GM19395 (cell line): ENCODE measurements around the gene USP53.
A peak's percentile ranks its signal among the peaks of the same experiment; 100 is the strongest.
"Not testable (repeated sequence)": the region's sequence is repeated elsewhere in the genome, so short reads cannot be mapped to it uniquely, and the experiment has no call there.

Experiments
- ATAC-seq: cut with Tn5 transposase; IDR thresholded peaks from one replicate; pipeline ENCODE4 v1.9.1; 2021; ENCODE audit warnings: mild to moderate bottlenecking, moderate library complexity; ENCODE audit not compliant: unreplicated experiment

The USP53 gene

GRCh38 chr4:119310826-119311225, 98.3 kb downstream of the USP53 start:
- ATAC-seq: no peak

GRCh38 chr4:119313237-119313636, 100.7 kb downstream of the USP53 start:
- no peak for ATAC-seq

GRCh38 chr4:119314356-119314755, 101.8 kb downstream of the USP53 start:
- peak; percentile 76 for ATAC-seq

GRCh38 chr4:119315036-119315435, 102.5 kb downstream of the USP53 start:
- no peak for ATAC-seq

- no peak for ATAC-seq
Measured at GRCh38 chr4:119317990-119318389, 105.5 kb downstream of the USP53 start.

GRCh38 chr4:119321921-119322687, 109.6 kb downstream of the USP53 start, which contains the start of gene FABP2:
Gene FABP2 (minus strand): TSS chr4:119322138. CDS start chr4:119322102, 36 bp downstream.
- no peak for ATAC-seq

GRCh38 chr4:119328695-119329094, 116.2 kb downstream of the USP53 start:
- no peak for ATAC-seq

- ATAC-seq: no peak
Measured at GRCh38 chr4:119329835-119330620, 117.5 kb downstream of the USP53 start.

GRCh38 chr4:119336332-119336979, 123.9 kb downstream of the USP53 start:
- not testable (repeated sequence) for ATAC-seq

- no peak for ATAC-seq
Measured at GRCh38 chr4:119337010-119337409, 124.5 kb downstream of the USP53 start.

- ATAC-seq: not testable (repeated sequence)
Measured at GRCh38 chr4:119339895-119340294, 127.4 kb downstream of the USP53 start.

- ATAC-seq: not testable (repeated sequence)
Measured at GRCh38 chr4:119343293-119343692, 130.8 kb downstream of the USP53 start.
